ENCODE measurements around the gene LRRC45.

LRRC45 gene

DNA sequence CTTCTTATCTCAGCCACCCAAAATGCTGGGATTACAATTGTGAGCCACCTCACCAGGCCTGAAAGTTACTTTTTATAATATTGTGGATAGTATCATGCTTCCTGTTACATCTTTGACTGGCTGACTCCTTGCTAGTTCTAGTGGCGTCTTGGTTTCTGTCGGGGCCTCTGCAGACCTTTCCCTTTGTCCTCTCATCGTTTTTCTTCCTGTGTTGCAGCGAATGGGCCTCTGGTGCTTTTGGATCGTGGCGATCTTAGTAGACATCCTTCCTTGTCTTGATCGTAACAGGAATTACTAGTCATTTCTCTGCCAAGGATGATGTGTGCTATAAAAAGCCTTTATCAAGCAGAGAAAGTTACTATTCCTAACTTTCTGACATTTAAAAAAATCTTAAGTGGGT is 24.9 kb upstream of the LRRC45 start:
- no peak overlapping the region for H3K4me2 ChIP-seq (ENCODE audit: low read length)
- no peaks in the 10 kb centered on the region for H3K36me3 ChIP-seq (ENCODE audit: control insufficient read depth, low read length)
- no peak overlapping the region for H3K27ac ChIP-seq (ENCODE audit: low read depth, low read length)
- no peaks in the 10 kb centered on the region for H3K9me3 ChIP-seq (ENCODE audit: control insufficient read depth, insufficient read depth, low read length)
- TF ChIP-seq, protein P1, sequence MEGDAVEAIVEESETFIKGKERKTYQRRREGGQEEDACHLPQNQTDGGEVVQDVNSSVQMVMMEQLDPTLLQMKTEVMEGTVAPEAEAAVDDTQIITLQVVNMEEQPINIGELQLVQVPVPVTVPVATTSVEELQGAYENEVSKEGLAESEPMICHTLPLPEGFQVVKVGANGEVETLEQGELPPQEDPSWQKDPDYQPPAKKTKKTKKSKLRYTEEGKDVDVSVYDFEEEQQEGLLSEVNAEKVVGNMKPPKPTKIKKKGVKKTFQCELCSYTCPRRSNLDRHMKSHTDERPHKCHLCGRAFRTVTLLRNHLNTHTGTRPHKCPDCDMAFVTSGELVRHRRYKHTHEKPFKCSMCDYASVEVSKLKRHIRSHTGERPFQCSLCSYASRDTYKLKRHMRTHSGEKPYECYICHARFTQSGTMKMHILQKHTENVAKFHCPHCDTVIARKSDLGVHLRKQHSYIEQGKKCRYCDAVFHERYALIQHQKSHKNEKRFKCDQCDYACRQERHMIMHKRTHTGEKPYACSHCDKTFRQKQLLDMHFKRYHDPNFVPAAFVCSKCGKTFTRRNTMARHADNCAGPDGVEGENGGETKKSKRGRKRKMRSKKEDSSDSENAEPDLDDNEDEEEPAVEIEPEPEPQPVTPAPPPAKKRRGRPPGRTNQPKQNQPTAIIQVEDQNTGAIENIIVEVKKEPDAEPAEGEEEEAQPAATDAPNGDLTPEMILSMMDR (IDR thresholded peaks at IDR 0.05; ENCODE audit: low read depth, low read length, poor library complexity, severe bottlenecking): no peak
- TF ChIP-seq EZH2phosphoT487 (IDR thresholded peaks at IDR 0.05; ENCODE audit: borderline replicate concordance, low read length): no peak
- H3K9me2 ChIP-seq (replicated peaks; ENCODE audit: control insufficient read depth, low read length): no peaks in the 10 kb centered on the region
- no peaks in the 10 kb centered on the region for H4K20me1 ChIP-seq (ENCODE audit: control insufficient read depth, insufficient read depth, low read depth, low read length)
- H3F3A ChIP-seq (ENCODE audit: control insufficient read depth, insufficient read depth): no peaks in the 10 kb centered on the region
- no peaks in the 10 kb centered on the region for H3K4me1 ChIP-seq (ENCODE audit: control insufficient read depth, low read length)
- H3K27me3 ChIP-seq (ENCODE audit: control insufficient read depth, low read length): no peaks in the 10 kb centered on the region
- no peaks in the 10 kb centered on the region for H3K79me2 ChIP-seq (ENCODE audit: control insufficient read depth, low read length)
- no peak overlapping the region for H3K4me3 ChIP-seq (ENCODE audit: low read length)

DNA sequence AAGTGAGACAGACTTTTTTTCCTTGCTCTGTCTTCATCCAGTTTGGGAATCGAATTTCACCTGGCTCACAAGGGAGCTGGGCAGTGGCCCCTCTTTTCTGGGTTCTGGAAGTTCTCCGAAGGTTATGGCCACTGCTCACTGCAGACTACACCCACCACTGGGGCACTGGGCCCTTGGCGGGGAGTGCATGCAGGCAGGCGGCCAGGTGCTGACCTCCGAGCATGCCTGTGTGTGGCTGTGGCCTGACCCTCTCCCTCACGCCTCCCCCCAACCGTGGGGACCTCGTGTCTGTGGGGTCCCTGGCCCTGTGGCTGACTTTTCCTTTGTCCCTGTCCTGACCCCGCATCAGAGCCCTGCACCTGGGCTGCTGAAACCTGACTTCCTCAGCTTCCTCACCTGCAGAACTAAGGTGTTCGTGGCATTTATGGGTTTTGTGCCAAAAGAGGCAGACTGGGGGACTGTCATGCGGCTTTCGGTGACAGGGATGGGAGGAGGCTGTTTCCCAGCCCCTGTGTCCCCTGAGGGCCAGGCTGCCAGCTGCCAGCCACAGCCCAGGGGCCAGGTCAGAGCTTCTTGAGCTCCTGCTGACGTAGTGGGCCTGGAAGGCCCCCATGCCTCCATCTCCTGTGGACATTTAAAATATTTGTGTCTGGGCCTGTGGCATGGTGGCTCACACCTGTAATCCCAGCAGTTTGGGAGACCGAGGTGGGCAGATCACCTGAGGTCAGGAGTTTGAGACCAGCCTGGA is 24.2 kb upstream of the LRRC45 start:
- Histone ChIP-seq H3K9me3 (ENCODE audit: control insufficient read depth, insufficient read depth, low read length) (no peaks in the 10 kb centered on the region), H3K36me3 (ENCODE audit: control insufficient read depth, low read length) (no peaks in the 10 kb centered on the region), H3K9me2 (replicated peaks; ENCODE audit: control insufficient read depth, low read length) (no peaks in the 10 kb centered on the region), H3K27me3 (ENCODE audit: control insufficient read depth, low read length) (no peaks in the 10 kb centered on the region), H3K4me3 (ENCODE audit: low read length) (no peak overlapping the region), H3K27ac (ENCODE audit: low read depth, low read length) (no peak overlapping the region), H3F3A (ENCODE audit: control insufficient read depth, insufficient read depth) (no peaks in the 10 kb centered on the region), H4K20me1 (ENCODE audit: control insufficient read depth, insufficient read depth, low read depth, low read length) (no peaks in the 10 kb centered on the region), H3K4me1 (ENCODE audit: control insufficient read depth, low read length) (no peaks in the 10 kb centered on the region), H3K4me2 (ENCODE audit: low read length) (no peak overlapping the region), H3K79me2 (ENCODE audit: control insufficient read depth, low read length) (no peaks in the 10 kb centered on the region)
- TF ChIP-seq, protein P1 (IDR thresholded peaks at IDR 0.05; ENCODE audit: low read depth, low read length, poor library complexity, severe bottlenecking): no peak
- no peak for TF ChIP-seq EZH2phosphoT487 (IDR thresholded peaks at IDR 0.05; ENCODE audit: borderline replicate concordance, low read length)

DNA sequence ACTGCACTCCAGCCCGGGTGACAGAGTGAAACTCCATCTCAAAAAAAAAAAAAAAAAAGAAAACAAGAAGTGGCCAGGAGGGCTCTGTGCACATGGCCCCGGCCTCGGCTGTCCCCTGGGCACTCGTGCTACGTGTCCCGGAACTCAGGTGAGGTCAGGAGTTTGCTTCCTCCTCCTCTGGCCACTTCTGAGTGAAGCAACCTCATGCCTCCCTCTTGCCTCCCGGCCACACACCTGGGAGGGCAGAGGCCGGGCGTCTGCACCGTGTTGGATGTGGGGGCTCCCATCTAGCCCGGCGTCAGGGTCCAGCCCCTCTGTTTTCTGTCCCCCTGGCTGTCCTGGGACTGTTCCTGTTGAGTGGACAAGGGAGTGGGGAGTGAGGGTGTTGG is 23.5 kb upstream of the LRRC45 start:
- Histone ChIP-seq H3K36me3 (ENCODE audit: control insufficient read depth, low read length) (no peaks in the 10 kb centered on the region), H3K4me3 (ENCODE audit: low read length) (no peak overlapping the region), H3K27me3 (ENCODE audit: control insufficient read depth, low read length) (no peaks in the 10 kb centered on the region), H4K20me1 (ENCODE audit: control insufficient read depth, insufficient read depth, low read depth, low read length) (no peaks in the 10 kb centered on the region), H3K27ac (ENCODE audit: low read depth, low read length) (no peak overlapping the region), H3K4me2 (ENCODE audit: low read length) (no peak overlapping the region), H3F3A (ENCODE audit: control insufficient read depth, insufficient read depth) (no peaks in the 10 kb centered on the region), H3K9me2 (replicated peaks; ENCODE audit: control insufficient read depth, low read length) (no peaks in the 10 kb centered on the region), H3K4me1 (ENCODE audit: control insufficient read depth, low read length) (no peaks in the 10 kb centered on the region), H3K9me3 (ENCODE audit: control insufficient read depth, insufficient read depth, low read length) (no peaks in the 10 kb centered on the region), H3K79me2 (ENCODE audit: control insufficient read depth, low read length) (no peaks in the 10 kb centered on the region)
- TF ChIP-seq EZH2phosphoT487 (IDR thresholded peaks at IDR 0.05; ENCODE audit: borderline replicate concordance, low read length): no peak
- TF ChIP-seq, protein P1 (IDR thresholded peaks at IDR 0.05; ENCODE audit: low read depth, low read length, poor library complexity, severe bottlenecking): no peak
